NCI-H2227 treated with DMSO at 0.1 percent for 48 hours (cell line): ENCODE data around the gene CD84.
"Not testable (repeated sequence)": the region's sequence is repeated elsewhere in the genome, so short reads cannot be mapped to it uniquely, and the experiment has no call there.

Experiments
- DNase-seq: peaks from one replicate; lab custom pipeline; 2025; lab: John Stamatoyannopoulos, UW

CD84 gene

DNA sequence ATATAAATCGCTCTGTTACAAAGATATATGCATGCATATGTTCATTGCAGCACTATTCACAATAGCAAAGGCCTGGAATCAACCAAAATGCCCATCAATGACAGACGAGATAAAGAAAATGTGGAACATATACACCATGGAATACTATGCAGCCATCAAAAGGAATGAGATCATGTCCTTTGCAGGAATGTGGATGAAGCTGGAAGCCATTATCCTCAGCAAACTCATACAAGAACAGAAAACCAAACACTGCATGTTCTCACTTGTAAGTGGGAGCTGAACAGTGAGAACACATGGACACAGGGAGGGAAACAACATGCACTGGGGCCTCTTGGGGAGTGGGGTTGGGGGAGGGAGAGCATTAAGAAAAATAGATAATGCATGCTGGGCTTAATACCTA, 61.8 kb downstream of the CD84 start:
- DNase-seq = not testable (repeated sequence)

DNA sequence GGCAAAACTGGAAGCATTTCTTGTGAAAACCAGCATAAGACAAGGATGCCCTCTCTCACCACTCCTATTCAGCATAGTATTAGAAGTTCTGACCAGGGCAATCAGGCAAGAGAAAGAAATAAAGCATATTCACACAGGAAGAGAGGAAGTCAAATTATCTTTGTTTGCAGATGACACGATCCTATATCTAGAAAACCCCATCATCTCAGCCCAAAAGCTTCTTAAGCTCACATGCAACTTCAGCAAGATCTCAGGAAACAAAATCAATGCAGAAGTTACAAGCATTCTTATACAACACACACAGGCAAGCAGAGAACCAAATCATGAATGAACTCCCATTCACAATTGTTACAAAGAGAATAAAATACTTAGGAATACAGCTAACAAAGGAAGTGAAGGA, 63.4 kb downstream of the CD84 start:
- not testable (repeated sequence) for DNase-seq

- no peak for DNase-seq
These were observed 74.6 kb downstream of the CD84 start for GRCh38 chr1:160504651-160505050.

DNA sequence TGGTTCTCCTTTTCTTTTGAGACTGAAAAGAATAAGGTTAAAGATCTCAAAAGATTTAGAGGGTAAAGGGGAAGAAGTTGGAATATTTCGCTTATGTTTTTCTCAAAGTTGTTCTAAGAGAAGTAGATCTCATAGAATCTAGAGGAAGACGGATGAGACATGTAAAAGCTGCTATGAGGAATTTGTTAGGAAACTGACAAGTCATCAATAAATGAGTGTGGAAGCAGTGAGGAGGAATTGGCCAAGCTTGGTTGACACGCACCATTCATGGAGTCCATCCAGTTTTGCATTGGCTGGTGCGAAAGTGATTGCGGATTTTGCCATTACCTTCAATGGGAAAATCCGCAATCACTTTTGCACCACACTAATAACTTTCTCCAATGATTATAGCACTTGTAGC, 76.2 kb downstream of the CD84 start:
- DNase-seq = no peak

GRCh38 chr1:160500321-160500990, 78.8 kb downstream of the CD84 start:
- no peak for DNase-seq

DNA sequence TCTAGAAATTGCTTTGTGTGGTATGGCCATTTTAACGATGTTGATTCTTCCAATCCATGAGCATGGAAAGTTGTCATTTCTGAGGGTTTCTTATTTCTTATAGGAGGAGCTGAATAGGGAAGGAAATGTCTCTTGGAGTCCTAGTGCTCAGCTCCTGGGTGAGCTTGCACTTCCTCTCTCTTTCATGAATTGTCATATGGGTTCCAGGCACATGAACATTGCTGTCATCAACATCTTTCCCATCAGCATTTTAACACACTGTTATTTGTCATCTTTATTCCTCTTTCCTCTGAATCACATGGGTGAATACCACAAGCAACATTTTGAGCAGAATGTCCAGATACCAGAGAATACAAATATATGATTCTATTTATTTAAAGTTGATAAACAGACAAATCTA, 79.7 kb downstream of the CD84 start:
- no peak for DNase-seq

DNA sequence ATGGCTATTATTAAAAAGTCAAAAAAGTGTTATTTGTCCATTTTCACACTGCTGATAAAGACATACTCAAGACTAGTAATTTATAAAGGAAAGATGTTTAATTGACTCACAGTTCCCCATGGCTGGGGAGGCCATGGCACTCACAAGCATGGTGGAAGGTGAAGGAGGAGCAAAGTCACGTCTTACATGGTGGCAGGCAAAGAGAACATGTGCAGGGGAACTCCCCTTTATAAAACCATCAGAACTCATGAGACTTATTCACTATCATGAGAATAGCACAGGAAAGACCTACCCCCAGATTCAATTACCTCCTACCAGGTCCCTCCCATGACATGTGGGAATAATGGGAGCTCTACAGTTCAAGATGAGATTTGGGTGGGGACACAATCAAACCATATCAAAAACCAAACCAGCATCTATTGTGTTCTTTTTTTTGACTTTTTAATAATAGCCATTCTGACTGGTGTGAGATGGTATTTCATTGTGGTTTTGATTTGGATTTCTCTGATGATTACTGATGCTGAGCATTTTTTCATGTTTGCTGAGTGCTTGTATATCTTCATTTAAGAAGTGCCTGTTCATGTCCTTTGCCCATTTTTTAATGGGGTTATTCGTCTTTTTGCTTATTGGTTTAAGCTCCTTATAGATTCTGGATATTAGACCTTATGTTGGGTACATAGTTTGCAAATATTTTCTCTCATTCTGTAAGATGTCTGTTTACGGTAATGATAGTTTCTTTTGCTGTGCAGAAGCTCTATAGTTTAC, 80.8 kb downstream of the CD84 start:
- DNase-seq = not testable (repeated sequence)

- DNase-seq = no peak
These were observed 83.0 kb downstream of the CD84 start for GRCh38 chr1:160496334-160496733.

DNA sequence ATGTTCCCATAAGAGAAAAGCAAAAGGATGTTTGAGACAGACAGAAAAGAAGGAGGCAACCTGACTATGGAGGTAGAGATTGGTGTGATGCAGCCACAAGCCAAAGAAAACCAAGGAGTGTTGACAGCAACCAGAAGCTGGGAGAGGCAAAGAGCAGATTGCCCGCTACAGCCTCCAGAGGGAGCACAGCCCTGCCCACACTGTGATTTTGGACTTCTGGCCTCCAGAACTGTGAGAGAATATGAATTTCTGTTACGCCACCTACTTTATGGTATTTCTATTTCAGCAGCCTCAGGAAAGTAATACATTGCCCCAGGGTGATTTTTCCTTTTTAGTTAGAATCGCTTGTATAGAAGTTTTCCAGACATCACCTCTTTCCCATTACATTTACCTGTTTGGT, 84.7 kb downstream of the CD84 start:
- DNase-seq = no peak

GRCh38 chr1:160492617-160493016, 86.7 kb downstream of the CD84 start:
- no peak for DNase-seq

DNA sequence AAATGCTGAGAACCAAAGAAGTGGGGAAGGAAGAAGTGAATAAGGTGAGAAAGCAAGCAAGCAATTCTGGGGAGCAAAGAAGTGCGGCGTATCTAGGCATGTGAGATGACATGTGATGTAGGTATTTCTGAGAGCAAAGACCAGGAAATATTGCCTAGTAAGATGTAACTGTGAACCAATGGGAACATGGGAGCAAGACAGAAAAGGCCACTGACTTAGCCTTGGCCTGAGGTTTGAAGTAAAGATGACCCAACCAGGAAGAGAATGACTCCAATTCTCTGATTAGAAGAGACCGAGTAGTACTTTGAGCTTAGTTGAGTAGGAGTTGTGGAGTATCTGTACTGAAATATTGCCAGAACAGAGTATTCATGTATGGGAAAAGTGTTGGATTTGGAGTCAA, 87.3 kb downstream of the CD84 start:
- no peak for DNase-seq
